Activated B cell treated with CpG ODN at 0.5 μM for 24 hours (primary cell): ENCODE results near the gene TAF11L4. TPM values are rescaled to one million over a fixed set of nuclear protein-coding genes. Genes with fewer than 3 reads are reported as not detected.
"Not testable (repeated sequence)": the region's sequence is repeated elsewhere in the genome, so short reads cannot be mapped to it uniquely, and the experiment has no call there.

Experiments
- ATAC-seq: fragments of 200-7000 bp; cut with Tn5 transposase; one replicate; pipeline ENCODE4 v1.10.0; 2021; ENCODE audit warnings: low read depth, mild to moderate bottlenecking, moderate library complexity
- CTCF ChIA-PET: fragments of 350-600 bp; sonication (Branson Sonifier 250); formaldehyde crosslinking; loops from one replicate; lab custom pipeline; 2021; ENCODE audit warnings: antibody characterized with exemption; lab: Charles Lee
- POLR2A ChIA-PET: fragments of 350-600 bp; sonication (Branson Sonifier 250); formaldehyde crosslinking; loops from one replicate; lab custom pipeline; 2021; ENCODE audit warnings: antibody characterized with exemption; lab: Charles Lee
- DNase-seq: peaks from one replicate; pipeline ENCODE4 v3.0.0; 2022
- H3K27ac Mint-ChIP-seq: one replicate; pipeline ENCODE4 v1.8.0; 2020; ENCODE audit warnings: mixed read lengths
- H3K27me3 Mint-ChIP-seq: one replicate; pipeline ENCODE4 v1.8.0; 2021; ENCODE audit warnings: mixed read lengths
- H3K36me3 Mint-ChIP-seq: one replicate; pipeline ENCODE4 v1.8.0; 2021; ENCODE audit warnings: low read depth, mixed read lengths
- H3K4me1 Mint-ChIP-seq: one replicate; pipeline ENCODE4 v1.8.0; 2021; ENCODE audit warnings: mixed read lengths
- H3K4me3 Mint-ChIP-seq: one replicate; pipeline ENCODE4 v1.8.0; 2020; ENCODE audit warnings: mild to moderate bottlenecking, mixed read lengths
- H3K9me3 Mint-ChIP-seq: one replicate; pipeline ENCODE4 v1.8.0; 2020; ENCODE audit warnings: mixed read lengths
- intact Hi-C: fragments of 100-400 bp; cut with micrococcal nuclease; formaldehyde crosslinking; loops from one replicate; pipeline ENCODE4 v1.15.1; 2024
- total RNA-seq: library from RNA; stranded (reverse); gene quantifications from 2 replicates; pipeline ENCODE4 v1.2.3, GENCODE V29; 2022

The TAF11L4 gene
- total RNA-seq, 1 donor from 2014 or later = not detected

DNA sequence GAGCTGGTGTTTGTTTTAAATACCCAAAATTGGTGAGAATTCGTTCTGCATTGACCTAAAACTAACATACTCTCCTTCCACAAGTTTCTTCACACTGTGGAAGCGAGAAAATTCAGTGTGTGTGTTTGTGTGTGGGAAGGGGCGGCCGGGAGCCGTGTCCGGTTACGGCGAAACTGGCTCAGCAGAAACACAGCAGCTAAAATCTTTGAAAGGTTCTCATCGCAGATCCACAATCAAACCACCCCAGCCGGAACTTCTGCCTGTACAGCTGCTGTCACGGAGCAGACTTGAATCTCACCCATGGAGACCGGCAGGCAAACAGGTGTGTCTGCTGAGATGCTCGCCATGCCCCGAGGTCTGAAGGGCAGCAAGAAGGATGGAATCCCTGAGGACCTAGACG, 3.3 kb downstream of the TAF11L4 start, which contains the start of gene TAF11L5:
TAF11L5 (plus strand) TSS at position 301 of the 400 bp plus-strand sequence.
- intact Hi-C loops, H3K27me3 Mint-ChIP-seq, H3K4me1 Mint-ChIP-seq, POLR2A ChIA-PET, CTCF ChIA-PET, DNase-seq, H3K27ac Mint-ChIP-seq, H3K9me3 Mint-ChIP-seq, H3K4me3 Mint-ChIP-seq, H3K36me3 Mint-ChIP-seq, ATAC-seq: not testable (repeated sequence)

DNA sequence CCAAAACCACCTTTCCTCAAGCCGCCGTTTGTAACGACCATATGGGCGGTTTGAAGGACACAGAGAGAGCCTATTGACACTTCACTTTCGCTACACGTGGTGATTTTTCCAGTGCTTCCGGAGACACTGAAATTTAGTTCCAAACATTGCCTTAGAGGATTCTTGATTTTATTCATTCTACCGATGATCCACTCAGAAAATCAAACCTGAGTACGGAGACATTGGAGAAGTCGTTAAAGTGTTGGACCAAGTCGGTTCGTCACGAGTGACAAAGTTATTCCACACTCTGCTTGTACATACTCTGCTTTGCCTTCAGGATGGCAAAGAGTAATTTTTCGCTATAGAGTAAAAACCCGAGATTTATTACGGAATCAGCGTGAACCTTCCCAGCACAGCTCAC, 4.9 kb downstream of the TAF11L4 start:
- H3K4me3 Mint-ChIP-seq, DNase-seq, H3K36me3 Mint-ChIP-seq, intact Hi-C loops, ATAC-seq, POLR2A ChIA-PET, H3K9me3 Mint-ChIP-seq, H3K4me1 Mint-ChIP-seq, H3K27me3 Mint-ChIP-seq, H3K27ac Mint-ChIP-seq, CTCF ChIA-PET: not testable (repeated sequence)

DNA sequence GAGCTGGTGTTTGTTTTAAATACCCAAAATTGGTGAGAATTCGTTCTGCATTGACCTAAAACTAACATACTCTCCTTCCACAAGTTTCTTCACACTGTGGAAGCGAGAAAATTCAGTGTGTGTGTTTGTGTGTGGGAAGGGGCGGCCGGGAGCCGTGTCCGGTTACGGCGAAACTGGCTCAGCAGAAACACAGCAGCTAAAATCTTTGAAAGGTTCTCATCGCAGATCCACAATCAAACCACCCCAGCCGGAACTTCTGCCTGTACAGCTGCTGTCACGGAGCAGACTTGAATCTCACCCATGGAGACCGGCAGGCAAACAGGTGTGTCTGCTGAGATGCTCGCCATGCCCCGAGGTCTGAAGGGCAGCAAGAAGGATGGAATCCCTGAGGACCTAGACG, 6.8 kb downstream of the TAF11L4 start, which contains the start of gene TAF11L6:
TAF11L6 (plus strand) TSS at position 301 of the 400 bp plus-strand sequence.
- H3K36me3 Mint-ChIP-seq, ATAC-seq, H3K27ac Mint-ChIP-seq, H3K27me3 Mint-ChIP-seq, DNase-seq, H3K9me3 Mint-ChIP-seq, POLR2A ChIA-PET, CTCF ChIA-PET, H3K4me3 Mint-ChIP-seq, H3K4me1 Mint-ChIP-seq, intact Hi-C loops: not testable (repeated sequence)

Other genes starting within 250 kb of the TAF11L4 start
- gene TAF11L2, start 23.6 kb upstream of the TAF11L4 start, total RNA-seq = not detected in 2 replicates
- not detected in 2 replicates for gene TAF11L3, start 3.4 kb upstream of the TAF11L4 start, total RNA-seq
- gene TAF11L5, start 3.4 kb downstream of the TAF11L4 start, total RNA-seq = not detected in 2 replicates
- not detected in 2 replicates for gene TAF11L6, start 6.9 kb downstream of the TAF11L4 start, total RNA-seq
- not detected in 2 replicates for gene TAF11L7, start 64.0 kb downstream of the TAF11L4 start, total RNA-seq
- not detected in 2 replicates for gene TAF11L8, start 69.2 kb downstream of the TAF11L4 start, total RNA-seq
- not detected in 2 replicates for gene TAF11L9, start 72.6 kb downstream of the TAF11L4 start, total RNA-seq
- gene TAF11L10, start 76.0 kb downstream of the TAF11L4 start, total RNA-seq = not detected in 2 replicates
- gene TAF11L11, start 82.4 kb downstream of the TAF11L4 start, total RNA-seq = not detected in 2 replicates
- gene TAF11L12, start 88.6 kb downstream of the TAF11L4 start, total RNA-seq = not detected in 2 replicates
- gene TAF11L13, start 110.3 kb downstream of the TAF11L4 start, total RNA-seq = not detected in 2 replicates
- gene TAF11L14, start 112.7 kb downstream of the TAF11L4 start, total RNA-seq = not detected in 2 replicates